ENCODE results near the gene NMNAT2.

The NMNAT2 gene

DNA sequence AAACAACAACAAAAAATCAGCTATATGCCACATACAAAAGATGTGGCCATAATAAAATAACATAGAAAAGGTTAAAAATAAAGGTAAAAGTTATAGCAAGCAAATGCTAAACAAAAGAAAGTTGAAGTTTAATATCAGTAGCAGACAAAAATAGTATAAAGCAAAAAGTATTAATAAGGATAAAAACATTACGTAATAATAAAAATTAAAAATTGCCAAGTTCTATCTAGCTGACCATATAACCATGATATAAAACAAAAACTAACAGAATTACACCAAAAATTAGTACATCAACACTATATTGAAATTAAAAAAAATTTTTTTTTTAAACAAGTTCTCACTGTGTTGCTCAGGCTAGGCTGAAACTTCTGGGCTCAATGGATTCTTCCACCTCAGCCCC lies 38.6 kb upstream of the NMNAT2 start:
- TF ChIP-seq, protein P1, sequence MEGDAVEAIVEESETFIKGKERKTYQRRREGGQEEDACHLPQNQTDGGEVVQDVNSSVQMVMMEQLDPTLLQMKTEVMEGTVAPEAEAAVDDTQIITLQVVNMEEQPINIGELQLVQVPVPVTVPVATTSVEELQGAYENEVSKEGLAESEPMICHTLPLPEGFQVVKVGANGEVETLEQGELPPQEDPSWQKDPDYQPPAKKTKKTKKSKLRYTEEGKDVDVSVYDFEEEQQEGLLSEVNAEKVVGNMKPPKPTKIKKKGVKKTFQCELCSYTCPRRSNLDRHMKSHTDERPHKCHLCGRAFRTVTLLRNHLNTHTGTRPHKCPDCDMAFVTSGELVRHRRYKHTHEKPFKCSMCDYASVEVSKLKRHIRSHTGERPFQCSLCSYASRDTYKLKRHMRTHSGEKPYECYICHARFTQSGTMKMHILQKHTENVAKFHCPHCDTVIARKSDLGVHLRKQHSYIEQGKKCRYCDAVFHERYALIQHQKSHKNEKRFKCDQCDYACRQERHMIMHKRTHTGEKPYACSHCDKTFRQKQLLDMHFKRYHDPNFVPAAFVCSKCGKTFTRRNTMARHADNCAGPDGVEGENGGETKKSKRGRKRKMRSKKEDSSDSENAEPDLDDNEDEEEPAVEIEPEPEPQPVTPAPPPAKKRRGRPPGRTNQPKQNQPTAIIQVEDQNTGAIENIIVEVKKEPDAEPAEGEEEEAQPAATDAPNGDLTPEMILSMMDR (IDR thresholded peaks at IDR 0.05) = no peak
- Histone ChIP-seq H3K4me3 (no peak overlapping the region), H3K27ac (no peak overlapping the region)
- DNase-seq (ENCODE audit: low spot score) = no peak

GRCh38 chr1:183454377-183454776 lies 36.2 kb upstream of the NMNAT2 start:
- DNase-seq (ENCODE audit: low spot score) = no peak
- TF ChIP-seq, protein P1 (IDR thresholded peaks at IDR 0.05) = no peak
- Histone ChIP-seq H3K27ac (no peak overlapping the region), H3K4me3 (no peak overlapping the region)

DNA sequence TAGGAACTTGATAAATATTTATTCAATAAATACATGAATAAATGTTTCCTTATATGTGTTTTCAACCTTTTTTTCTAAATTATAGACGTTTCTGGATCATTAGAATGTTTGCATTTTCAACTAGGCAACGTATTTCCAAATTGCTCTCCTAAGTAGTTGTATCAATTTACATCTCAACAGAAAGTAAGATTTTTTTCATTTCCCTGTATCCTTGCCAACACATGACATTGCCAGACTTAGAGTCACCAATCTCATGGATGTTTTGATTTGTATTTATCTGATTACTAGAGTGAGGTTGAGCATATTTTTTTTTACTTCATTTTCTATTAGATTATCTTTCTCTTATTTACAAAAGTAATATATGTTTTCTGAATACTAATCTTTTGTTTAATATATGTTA lies 31.9 kb upstream of the NMNAT2 start:
- Histone ChIP-seq H3K27ac (no peak overlapping the region), H3K4me3 (no peak overlapping the region)
- no peak for DNase-seq (ENCODE audit: low spot score)
- TF ChIP-seq, protein P1 (IDR thresholded peaks at IDR 0.05) = no peak

DNA sequence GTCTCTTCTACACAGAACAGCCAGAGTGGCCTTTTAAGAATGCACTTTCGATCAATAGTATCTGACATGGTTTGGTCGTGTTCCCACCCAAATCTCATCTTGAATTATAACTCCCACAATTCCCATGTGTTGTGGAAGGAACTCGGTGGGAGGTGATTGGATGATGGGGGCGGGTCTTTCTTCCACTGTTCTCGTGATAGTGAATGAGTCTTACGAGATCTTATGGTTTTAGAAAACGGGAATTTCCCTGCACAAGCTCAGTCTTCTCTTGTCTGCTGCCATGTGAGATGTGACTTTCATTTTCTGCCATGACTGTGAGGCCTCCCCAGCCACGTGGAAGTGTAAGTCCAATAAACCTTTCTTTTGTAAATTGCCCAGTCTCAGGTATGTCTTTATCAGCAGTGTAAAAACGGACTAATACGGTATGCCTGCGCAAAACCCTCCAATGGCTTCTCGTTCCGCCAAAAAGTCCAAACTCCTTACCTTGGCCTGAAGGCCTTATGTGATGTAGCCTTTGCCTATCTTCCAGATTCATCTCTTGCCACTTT lies 31.1 kb upstream of the NMNAT2 start:
- no peak for DNase-seq (ENCODE audit: low spot score)

DNA sequence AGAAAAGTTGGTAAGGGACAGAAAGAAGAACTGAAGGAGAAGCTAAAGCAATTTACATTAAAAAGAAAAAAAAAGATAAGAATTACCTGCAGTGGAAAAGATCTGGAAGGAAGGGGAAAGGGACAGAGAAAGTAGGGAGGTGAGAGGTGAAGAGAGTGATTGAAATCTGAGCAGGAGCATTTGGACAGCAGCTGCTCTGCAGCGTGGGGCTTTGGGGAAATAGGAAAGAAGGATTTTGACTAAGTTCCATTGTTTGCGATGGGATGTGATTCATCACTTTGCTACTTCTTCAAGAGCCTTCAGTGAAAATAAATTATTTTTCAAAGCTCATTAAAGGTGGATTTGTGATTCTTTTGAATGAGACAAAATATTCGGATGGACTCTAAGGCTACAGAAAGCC lies 26.1 kb upstream of the NMNAT2 start:
- DNase-seq (ENCODE audit: low spot score) = no peak
- Histone ChIP-seq H3K4me3 (no peak overlapping the region), H3K27ac (no peak overlapping the region)
- TF ChIP-seq, protein P1 (IDR thresholded peaks at IDR 0.05) = no peak

More for the DNA sequence above, 31.1 kb upstream of the NMNAT2 start:
- TF ChIP-seq, protein P1 (IDR thresholded peaks at IDR 0.05) = no peak
- no peak overlapping the region for H3K4me3 ChIP-seq
- no peak overlapping the region for H3K27ac ChIP-seq

DNA sequence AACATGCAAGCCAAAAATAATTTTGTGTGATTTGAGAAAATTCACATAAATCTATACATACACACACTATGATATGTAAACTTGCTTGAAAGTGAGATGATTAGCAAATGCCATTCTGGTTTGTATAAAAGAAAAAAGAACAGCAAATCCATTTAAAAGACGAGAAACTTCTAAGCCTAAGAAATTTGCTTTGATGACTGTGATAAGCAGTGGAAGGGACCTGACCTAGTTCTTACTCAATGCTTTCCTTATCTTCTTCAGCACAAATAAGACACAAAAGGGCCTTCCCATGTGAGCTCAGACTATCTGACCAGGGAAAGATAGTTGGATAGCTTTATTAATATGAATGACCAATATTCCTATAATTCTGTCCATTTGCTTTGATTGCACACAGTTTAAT lies 25.3 kb upstream of the NMNAT2 start:
- no peak for DNase-seq (ENCODE audit: low spot score)
- H3K4me3 ChIP-seq = no peak overlapping the region
- TF ChIP-seq, protein P1 (IDR thresholded peaks at IDR 0.05) = no peak
- no peak overlapping the region for H3K27ac ChIP-seq

- TF ChIP-seq, protein P1 (IDR thresholded peaks at IDR 0.05) = no peak
- Histone ChIP-seq H3K27ac (no peak overlapping the region), H3K4me3 (no peak overlapping the region)
- no peak for DNase-seq (ENCODE audit: low spot score)
Measured at GRCh38 chr1:183443011-183443410, 24.8 kb upstream of the NMNAT2 start.
